Loucy (cell line): ENCODE measurements around the gene ARHGEF33.

Source experiments
- EZH2phosphoT487 ChIP-seq: fragments of 200-600 bp; IDR thresholded peaks from 2 replicates; pipeline ENCODE4 v1.6.1; 2018; ENCODE audit warnings: antibody characterized with exemption, mild to moderate bottlenecking, moderate library complexity, borderline replicate concordance
- TF ChIP-seq, protein P1 (sequence below): fragments of 200-600 bp; sonication (generic); conservative IDR thresholded peaks from 2 replicates; pipeline ENCODE4 v1.5.1; 2014; ENCODE audit warnings: mild to moderate bottlenecking, antibody characterized with exemption, low read length

DNA sequence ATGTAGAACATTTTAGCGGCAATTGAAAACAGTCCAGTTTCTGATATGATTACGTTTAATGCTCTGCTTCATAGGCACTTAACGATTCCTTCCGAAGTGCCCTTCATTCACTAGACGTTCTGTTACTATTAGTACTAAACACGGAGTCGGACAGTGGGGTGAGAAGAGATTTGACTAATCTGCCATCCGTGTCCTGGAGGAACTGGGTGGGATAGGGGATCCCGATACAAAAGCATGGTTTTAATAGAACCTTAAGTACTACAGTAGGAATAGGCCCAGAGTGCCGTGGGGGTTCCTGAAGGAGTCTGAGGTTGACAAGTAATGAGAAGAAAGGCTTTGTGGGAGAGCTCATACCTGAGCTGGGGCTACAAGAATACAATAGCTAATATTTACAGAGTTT lies 13.3 kb upstream of the ARHGEF33 start:
- TF ChIP-seq, protein P1, sequence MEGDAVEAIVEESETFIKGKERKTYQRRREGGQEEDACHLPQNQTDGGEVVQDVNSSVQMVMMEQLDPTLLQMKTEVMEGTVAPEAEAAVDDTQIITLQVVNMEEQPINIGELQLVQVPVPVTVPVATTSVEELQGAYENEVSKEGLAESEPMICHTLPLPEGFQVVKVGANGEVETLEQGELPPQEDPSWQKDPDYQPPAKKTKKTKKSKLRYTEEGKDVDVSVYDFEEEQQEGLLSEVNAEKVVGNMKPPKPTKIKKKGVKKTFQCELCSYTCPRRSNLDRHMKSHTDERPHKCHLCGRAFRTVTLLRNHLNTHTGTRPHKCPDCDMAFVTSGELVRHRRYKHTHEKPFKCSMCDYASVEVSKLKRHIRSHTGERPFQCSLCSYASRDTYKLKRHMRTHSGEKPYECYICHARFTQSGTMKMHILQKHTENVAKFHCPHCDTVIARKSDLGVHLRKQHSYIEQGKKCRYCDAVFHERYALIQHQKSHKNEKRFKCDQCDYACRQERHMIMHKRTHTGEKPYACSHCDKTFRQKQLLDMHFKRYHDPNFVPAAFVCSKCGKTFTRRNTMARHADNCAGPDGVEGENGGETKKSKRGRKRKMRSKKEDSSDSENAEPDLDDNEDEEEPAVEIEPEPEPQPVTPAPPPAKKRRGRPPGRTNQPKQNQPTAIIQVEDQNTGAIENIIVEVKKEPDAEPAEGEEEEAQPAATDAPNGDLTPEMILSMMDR = no peak
- TF ChIP-seq EZH2phosphoT487 = no peak
